OCI-LY7 (cell line): ENCODE results near the gene EIF2S1. TPM values are rescaled to one million over a fixed set of nuclear protein-coding genes. Genes with fewer than 3 reads are reported as not detected.

Experiments
- BruUV-seq: library from RNA; stranded (reverse); fragments of 400-500 nt; replicated peaks from 2 replicates; lab custom pipeline; 2021; lab: Mats Ljungman, UMichigan
- CTCF ChIA-PET: fragments of 300-600 bp; sonication (Branson Sonifier 250); formaldehyde crosslinking; loops from one replicate; lab custom pipeline; 2022; ENCODE audit warnings: antibody characterized with exemption; ENCODE audit not compliant: unreplicated experiment; lab: Charles Lee
- POLR2A ChIA-PET: fragments of 300-600 bp; sonication (Branson Sonifier 250); formaldehyde crosslinking; loops from one replicate; lab custom pipeline; 2022; ENCODE audit warnings: antibody characterized with exemption; lab: Charles Lee
- DNase-seq: peaks from one replicate; pipeline ENCODE4 v3.0.0-alpha.2; 2015; ENCODE audit warnings: low spot score
- H2AFZ ChIP-seq: fragments of 200-600 bp; sonication (generic), shearing (Covaris generic); 2 replicates; pipeline ENCODE4 v1.6.1; 2014; ENCODE audit warnings: mild to moderate bottlenecking, antibody characterized with exemption, low read length, moderate library complexity
- H3K27ac ChIP-seq: fragments of 200-600 bp; sonication (generic); 2 replicates; pipeline ENCODE4 v1.5.1; 2014; ENCODE audit warnings: mixed run types, low read depth, mild to moderate bottlenecking, moderate library complexity, low read length, inconsistent platforms; ENCODE audit not compliant: poor library complexity, severe bottlenecking
- H3K36me3 ChIP-seq: fragments of 200-600 bp; sonication (generic); 2 replicates; pipeline ENCODE4 v1.6.1; 2014; ENCODE audit warnings: mild to moderate bottlenecking, antibody characterized with exemption, low read length, moderate library complexity, mixed read lengths; ENCODE audit not compliant: insufficient read depth
- H3K4me1 ChIP-seq: fragments of 200-600 bp; sonication (generic); 2 replicates; pipeline ENCODE4 v1.5.1; 2014; ENCODE audit warnings: mild to moderate bottlenecking, low read length; ENCODE audit not compliant: insufficient read depth, poor library complexity, severe bottlenecking
- H3K4me2 ChIP-seq: fragments of 200-600 bp; sonication (generic); 2 replicates; pipeline ENCODE4 v1.6.1; 2014; ENCODE audit warnings: mild to moderate bottlenecking, low read length
- H3K4me3 ChIP-seq: fragments of 200-600 bp; sonication (generic); 2 replicates; pipeline ENCODE4 v1.5.1; 2014; ENCODE audit warnings: mild to moderate bottlenecking, low read depth, low read length; ENCODE audit not compliant: poor library complexity, severe bottlenecking
- H3K79me2 ChIP-seq: fragments of 200-600 bp; sonication (generic); 2 replicates; pipeline ENCODE4 v1.6.1; 2016; ENCODE audit warnings: low read depth, mild to moderate bottlenecking, low read length, moderate library complexity, mixed read lengths; ENCODE audit not compliant: insufficient read depth
- H3K9me2 ChIP-seq: fragments of 200-600 bp; sonication (generic); 2 replicates; pipeline ENCODE4 v1.6.1; 2016; ENCODE audit warnings: mild to moderate bottlenecking, low read length, mixed read lengths; ENCODE audit not compliant: insufficient read depth
- H3K9me3 ChIP-seq: fragments of 200-600 bp; sonication (generic); 2 replicates; pipeline ENCODE4 v1.6.1; 2014; ENCODE audit warnings: mild to moderate bottlenecking, mixed run types, low read length, mixed read lengths
- H4K20me1 ChIP-seq: fragments of 200-600 bp; sonication (generic); 2 replicates; pipeline ENCODE4 v1.6.1; 2014; ENCODE audit warnings: mild to moderate bottlenecking, antibody characterized with exemption, low read length, moderate library complexity, mixed read lengths; ENCODE audit not compliant: insufficient read depth
- CTCF ChIP-seq: fragments of 200-600 bp; sonication (generic); conservative IDR thresholded peaks from 2 replicates; pipeline ENCODE4 v1.5.1; 2014; ENCODE audit warnings: mild to moderate bottlenecking, antibody characterized with exemption, low read length, moderate library complexity, mixed read lengths
- EZH2phosphoT487 ChIP-seq: fragments of 200-600 bp; sonication (generic); IDR thresholded peaks from 2 replicates; pipeline ENCODE4 v1.6.1; 2018; ENCODE audit warnings: low read depth, borderline replicate concordance, mild to moderate bottlenecking, mixed run types, antibody characterized with exemption, low read length, moderate library complexity, mixed read lengths
- intact Hi-C: fragments of 100-400 bp; cut with micrococcal nuclease; formaldehyde crosslinking; loops from one replicate; pipeline ENCODE4 v1.10.0; 2022; ENCODE audit not compliant: unreplicated experiment
- total RNA-seq, 2 experiments: library from RNA; depleted of rRNA in 1 of 2; stranded (reverse); fragments of >200 nt in 1 of 2; shearing (Covaris generic) in 1 of 2; gene quantifications; 2 replicates each; pipeline ENCODE4 v1.2.3, GENCODE V29; 2014 to 2022

EIF2S1 gene
- total RNA-seq, 2 experiments from 2014 or later = 161 to 170 TPM

- Histone ChIP-seq H3K36me3 (no peaks in the 10 kb centered on the region), H4K20me1 (no peaks in the 10 kb centered on the region), H3K79me2 (no peaks in the 10 kb centered on the region), H3K4me3 (no peak overlapping the region), H3K4me2 (no peak overlapping the region), H3K9me3 (no peaks in the 10 kb centered on the region), H3K9me2 (no peaks in the 10 kb centered on the region), H2AFZ (no peak overlapping the region), H3K4me1 (no peaks in the 10 kb centered on the region), H3K27ac (no peak overlapping the region)
- CTCF ChIA-PET = interaction anchor here (0.6 to 2.9 kb wide), 2 partner anchors 146 to 1656 kb away, joined by 19 to 21 read pairs; no protein-coding TSS in a partner anchor
- no TSS peak for BruUV-seq
- TF ChIP-seq CTCF (no peak), EZH2phosphoT487 (no peak)
- POLR2A ChIA-PET = interaction anchor here (1.7 kb wide), 1 partner anchor 88 kb away, joined by 5 read pairs; no protein-coding TSS in a partner anchor
- no peak for DNase-seq
- intact Hi-C loops = loop anchor here (10.0 kb wide), 1 partner anchor 261 kb away; no protein-coding TSS in a partner anchor
Measured at GRCh38 chr14:67426161-67426560, 66.0 kb downstream of the EIF2S1 start.

- Histone ChIP-seq H3K4me2 (no peak overlapping the region), H3K79me2 (no peaks in the 10 kb centered on the region), H2AFZ (no peak overlapping the region), H3K9me2 (no peaks in the 10 kb centered on the region), H3K4me1 (no peaks in the 10 kb centered on the region), H4K20me1 (no peaks in the 10 kb centered on the region), H3K27ac (no peak overlapping the region), H3K36me3 (no peaks in the 10 kb centered on the region), H3K4me3 (no peak overlapping the region), H3K9me3 (no peaks in the 10 kb centered on the region)
- TF ChIP-seq CTCF = peak; percentile 90
- TF ChIP-seq EZH2phosphoT487 = no peak
- peak; percentile 81 for DNase-seq
- no TSS peak for BruUV-seq
- ChIA-PET CTCF (interaction anchor here (0.6 to 2.9 kb wide), 5 partner anchors 86 to 1657 kb away, joined by 4 to 21 read pairs (median 11); no protein-coding TSS in a partner anchor), POLR2A (interaction anchor here (0.7 to 1.1 kb wide), 2 partner anchors 18 to 145 kb away, joined by 3 read pairs; no protein-coding TSS in a partner anchor)
- intact Hi-C loops = loop anchor here (1.0 to 10.0 kb wide), 3 partner anchors 99 to 262 kb away; no protein-coding TSS in a partner anchor
Measured at GRCh38 chr14:67426983-67427606, 67.0 kb downstream of the EIF2S1 start.
